K562 (cell line): ENCODE measurements around the gene UFSP2. TPM values are rescaled to one million over a fixed set of nuclear protein-coding genes. Genes with fewer than 3 reads are reported as not detected.

Source experiments
- EP400 ChIP-seq: fragments of 450-650 bp; IDR thresholded peaks from 2 replicates; pipeline ENCODE4 v1.6.1; 2017; ENCODE audit warnings: antibody characterized with exemption, mild to moderate bottlenecking, moderate library complexity
- GATA2 ChIP-seq: sonication (generic); formaldehyde crosslinking; IDR thresholded peaks from 2 replicates; pipeline ENCODE4 v1.4.0; 2020; ENCODE audit warnings: mild to moderate bottlenecking, missing genetic modification reagents
- GATAD2A ChIP-seq: fragments of 450-650 bp; IDR thresholded peaks from 2 replicates; pipeline ENCODE4 v1.6.1; 2017
- MTA3 ChIP-seq: fragments of 450-650 bp; formaldehyde crosslinking; IDR thresholded peaks from 2 replicates; pipeline ENCODE4 v1.6.1; 2017; ENCODE audit warnings: mild to moderate bottlenecking, borderline replicate concordance
- NONO ChIP-seq, 2 experiments: fragments of 200-400 bp in 1 of 2; fragments of 450-650 bp in 1 of 2; formaldehyde crosslinking in 1 of 2; IDR thresholded peaks; 2 replicates each; pipeline ENCODE4 v1.6.1; 2017; ENCODE audit warnings: low read depth in 2 of 2, mild to moderate bottlenecking in 2 of 2, moderate library complexity in 2 of 2, low read length in 1 of 2
- PCBP2 ChIP-seq: fragments of 200-400 bp; formaldehyde crosslinking; IDR thresholded peaks from 2 replicates; pipeline ENCODE4 v1.6.1; 2018; ENCODE audit warnings: low read length, low read depth, mild to moderate bottlenecking, moderate library complexity; ENCODE audit not compliant: poor library complexity, severe bottlenecking
- SMAD4 ChIP-seq: fragments of 250-450 bp; sonication (Bioruptor Pico); conservative IDR thresholded peaks from 2 replicates; pipeline ENCODE4 v1.8.0; 2021; ENCODE audit warnings: inconsistent platforms, mild to moderate bottlenecking, moderate library complexity
- TARDBP ChIP-seq: fragments of 450-650 bp; IDR thresholded peaks from 2 replicates; pipeline ENCODE4 v1.6.1; 2016
- ZFP36 ChIP-seq: fragments of 150-350 bp; IDR thresholded peaks from 2 replicates; pipeline ENCODE4 v1.6.1; 2018; ENCODE audit warnings: low read length, low read depth; ENCODE audit not compliant: partially characterized antibody
- ZNF239 ChIP-seq: fragments of 250-450 bp; sonication (Bioruptor Pico); IDR thresholded peaks from 2 replicates; pipeline ENCODE4 v1.4.0; 2020; ENCODE audit warnings: mild to moderate bottlenecking
- ZNF507 ChIP-seq: conservative IDR thresholded peaks from 2 replicates; pipeline ENCODE4 v1.6.1; 2017; ENCODE audit warnings: missing genetic modification characterization, missing compliant biosample characterization
- polyA plus RNA-seq, 8 experiments: library from polyadenylated mRNA; depleted of rRNA in 4 of 8; stranded (reverse) in 5 of 8; unstranded in 3 of 8; fragments of >200 nt; fragmentation: Nextera tagmentation in 2 of 8; fragmentation: Illumina TruSeq in 1 of 8; extraction: Ambion mirVana in 2 of 8; extraction: Trizol in 1 of 8; gene quantifications; 2 replicates each; pipeline versions ENCODE4 v1.2.1 to v1.2.3, GENCODE V29; 2011 to 2014; ENCODE audit warnings: inconsistent platforms in 1 of 8, missing spikeins in 1 of 8
- total RNA-seq, 7 experiments: library from RNA; depleted of rRNA in 6 of 7; stranded (reverse); fragments of >200 nt in 6 of 7; fragmentation: Illumina TruSeq in 2 of 7; extraction: Trizol in 2 of 7; gene quantifications; 2 replicates each; pipeline versions ENCODE4 v1.2.1 to v1.2.3, GENCODE V29; 2011 to 2021; ENCODE audit warnings: low replicate concordance in 1 of 7
- TF ChIP-seq, protein P1 (sequence below): sonication (generic); IDR thresholded peaks from 2 replicates; pipeline ENCODE4 v1.6.1; 2016
- TF ChIP-seq, protein P2 (sequence below): fragments of 250-450 bp; sonication (Bioruptor Pico); IDR thresholded peaks from 2 replicates; pipeline ENCODE4 v1.4.0; 2020; ENCODE audit warnings: mild to moderate bottlenecking
- TF ChIP-seq, protein P3 (sequence below): sonication (generic); formaldehyde crosslinking; IDR thresholded peaks from 2 replicates; pipeline ENCODE4 v1.8.0; 2022; ENCODE audit warnings: mild to moderate bottlenecking, missing genetic modification reagents
- TF ChIP-seq, protein P4 (sequence below), 2 experiments: IDR thresholded peaks; 2 replicates each; pipeline ENCODE4 v1.6.1; 2011; ENCODE audit warnings: borderline replicate concordance in 1 of 2, control low read depth in 1 of 2, low read depth in 1 of 2, low read length in 1 of 2, mild to moderate bottlenecking in 1 of 2, mixed read lengths in 1 of 2, moderate library complexity in 1 of 2; ENCODE audit not compliant: insufficient read depth in 1 of 2, insufficient read length in 1 of 2, poor library complexity in 1 of 2, severe bottlenecking in 1 of 2; ENCODE audit errors: extremely low read depth in 1 of 2
- TF ChIP-seq, protein P5 (sequence below), 2 experiments: fragments of 450-650 bp in 1 of 2; sonication (generic) in 1 of 2; formaldehyde crosslinking; conservative IDR thresholded peaks; 2 replicates each; pipeline versions ENCODE4 v1.4.0 to v1.8.1; 2020 to 2022; ENCODE audit warnings: mild to moderate bottlenecking in 1 of 2, missing genetic modification reagents in 1 of 2
- TF ChIP-seq, protein P6 (sequence below): fragments of 450-650 bp; IDR thresholded peaks from 2 replicates; pipeline ENCODE4 v1.7.1; 2018; ENCODE audit warnings: mild to moderate bottlenecking, low read depth; ENCODE audit not compliant: partially characterized antibody

UFSP2 gene
- total and polyA plus RNA-seq, 9 of the 15 experiments (the other 6 are each of a cell fraction or from before 2014, with no cell fraction given), result 20.1 to 55.8 (median 26.6) TPM

DNA sequence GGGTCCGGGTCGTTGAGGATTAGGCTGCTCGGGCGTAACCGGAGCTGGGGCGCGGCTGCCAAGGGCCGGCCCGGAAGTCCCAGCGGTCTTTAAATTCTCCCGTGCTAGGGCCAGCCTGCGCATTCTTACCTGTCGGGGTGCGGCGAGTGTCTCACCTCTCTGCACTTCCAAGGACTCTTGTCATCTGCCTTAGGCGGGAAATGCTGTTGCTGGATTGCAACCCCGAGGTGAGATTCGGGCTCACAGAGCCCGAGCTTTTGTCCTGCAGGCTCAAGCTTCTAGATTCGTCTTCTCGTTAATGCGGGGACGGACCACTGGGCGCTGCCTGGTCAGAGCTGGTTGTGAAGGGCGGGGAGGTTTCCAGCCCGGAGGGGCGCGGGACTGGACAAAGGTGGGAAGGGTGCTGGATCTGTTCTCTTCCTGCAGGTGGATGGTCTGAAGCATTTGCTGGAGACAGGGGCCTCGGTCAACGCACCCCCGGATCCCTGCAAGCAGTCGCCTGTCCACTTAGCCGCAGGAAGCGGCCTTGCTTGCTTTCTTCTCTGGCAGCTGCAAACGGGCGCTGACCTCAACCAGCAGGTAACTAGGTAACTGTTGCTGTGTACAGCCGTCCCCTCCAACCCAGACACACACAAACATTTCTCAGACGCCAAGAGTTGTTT lies 28.9 kb downstream of the UFSP2 start, which contains the start of gene ANKRD37 (continued):
- TF ChIP-seq, protein P1, sequence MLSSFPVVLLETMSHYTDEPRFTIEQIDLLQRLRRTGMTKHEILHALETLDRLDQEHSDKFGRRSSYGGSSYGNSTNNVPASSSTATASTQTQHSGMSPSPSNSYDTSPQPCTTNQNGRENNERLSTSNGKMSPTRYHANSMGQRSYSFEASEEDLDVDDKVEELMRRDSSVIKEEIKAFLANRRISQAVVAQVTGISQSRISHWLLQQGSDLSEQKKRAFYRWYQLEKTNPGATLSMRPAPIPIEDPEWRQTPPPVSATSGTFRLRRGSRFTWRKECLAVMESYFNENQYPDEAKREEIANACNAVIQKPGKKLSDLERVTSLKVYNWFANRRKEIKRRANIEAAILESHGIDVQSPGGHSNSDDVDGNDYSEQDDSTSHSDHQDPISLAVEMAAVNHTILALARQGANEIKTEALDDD, result peak; percentile 58; the same call in 1 of the 2 replicates
- TF ChIP-seq, protein P2, sequence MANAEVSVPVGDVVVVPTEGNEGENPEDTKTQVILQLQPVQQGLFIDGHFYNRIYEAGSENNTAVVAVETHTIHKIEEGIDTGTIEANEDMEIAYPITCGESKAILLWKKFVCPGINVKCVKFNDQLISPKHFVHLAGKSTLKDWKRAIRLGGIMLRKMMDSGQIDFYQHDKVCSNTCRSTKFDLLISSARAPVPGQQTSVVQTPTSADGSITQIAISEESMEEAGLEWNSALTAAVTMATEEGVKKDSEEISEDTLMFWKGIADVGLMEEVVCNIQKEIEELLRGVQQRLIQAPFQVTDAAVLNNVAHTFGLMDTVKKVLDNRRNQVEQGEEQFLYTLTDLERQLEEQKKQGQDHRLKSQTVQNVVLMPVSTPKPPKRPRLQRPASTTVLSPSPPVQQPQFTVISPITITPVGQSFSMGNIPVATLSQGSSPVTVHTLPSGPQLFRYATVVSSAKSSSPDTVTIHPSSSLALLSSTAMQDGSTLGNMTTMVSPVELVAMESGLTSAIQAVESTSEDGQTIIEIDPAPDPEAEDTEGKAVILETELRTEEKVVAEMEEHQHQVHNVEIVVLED (CRISPR knock-in tag), result no peak
- TF ChIP-seq ZNF239 (CRISPR knock-in tag) (no peak), PCBP2 (no peak), MTA3 (no peak), ZFP36 (no peak), EP400 (no peak), GATAD2A (no peak), ZNF507 (tag) (no peak), GATA2 (no peak), TARDBP (no peak), SMAD4 (CRISPR knock-in tag) (no peak), NONO (IDR thresholded peaks at IDR 0.05; ENCODE audit: low read depth in 2 of 2, low read length in 1 of 2) (no peak)
- TF ChIP-seq, protein P3, sequence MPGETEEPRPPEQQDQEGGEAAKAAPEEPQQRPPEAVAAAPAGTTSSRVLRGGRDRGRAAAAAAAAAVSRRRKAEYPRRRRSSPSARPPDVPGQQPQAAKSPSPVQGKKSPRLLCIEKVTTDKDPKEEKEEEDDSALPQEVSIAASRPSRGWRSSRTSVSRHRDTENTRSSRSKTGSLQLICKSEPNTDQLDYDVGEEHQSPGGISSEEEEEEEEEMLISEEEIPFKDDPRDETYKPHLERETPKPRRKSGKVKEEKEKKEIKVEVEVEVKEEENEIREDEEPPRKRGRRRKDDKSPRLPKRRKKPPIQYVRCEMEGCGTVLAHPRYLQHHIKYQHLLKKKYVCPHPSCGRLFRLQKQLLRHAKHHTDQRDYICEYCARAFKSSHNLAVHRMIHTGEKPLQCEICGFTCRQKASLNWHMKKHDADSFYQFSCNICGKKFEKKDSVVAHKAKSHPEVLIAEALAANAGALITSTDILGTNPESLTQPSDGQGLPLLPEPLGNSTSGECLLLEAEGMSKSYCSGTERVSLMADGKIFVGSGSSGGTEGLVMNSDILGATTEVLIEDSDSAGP (CRISPR knock-in tag), result no peak
- TF ChIP-seq, protein P4, sequence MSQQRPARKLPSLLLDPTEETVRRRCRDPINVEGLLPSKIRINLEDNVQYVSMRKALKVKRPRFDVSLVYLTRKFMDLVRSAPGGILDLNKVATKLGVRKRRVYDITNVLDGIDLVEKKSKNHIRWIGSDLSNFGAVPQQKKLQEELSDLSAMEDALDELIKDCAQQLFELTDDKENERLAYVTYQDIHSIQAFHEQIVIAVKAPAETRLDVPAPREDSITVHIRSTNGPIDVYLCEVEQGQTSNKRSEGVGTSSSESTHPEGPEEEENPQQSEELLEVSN (IDR thresholded peaks at IDR 0.05; ENCODE audit: borderline replicate concordance in 1 of 2, extremely low read depth in 1 of 2, insufficient read depth in 1 of 2, insufficient read length in 1 of 2, low read depth in 1 of 2, low read length in 1 of 2, poor library complexity in 1 of 2, severe bottlenecking in 1 of 2), result peak in 1 of 2 experiments; percentile 84
- TF ChIP-seq, protein P5, sequence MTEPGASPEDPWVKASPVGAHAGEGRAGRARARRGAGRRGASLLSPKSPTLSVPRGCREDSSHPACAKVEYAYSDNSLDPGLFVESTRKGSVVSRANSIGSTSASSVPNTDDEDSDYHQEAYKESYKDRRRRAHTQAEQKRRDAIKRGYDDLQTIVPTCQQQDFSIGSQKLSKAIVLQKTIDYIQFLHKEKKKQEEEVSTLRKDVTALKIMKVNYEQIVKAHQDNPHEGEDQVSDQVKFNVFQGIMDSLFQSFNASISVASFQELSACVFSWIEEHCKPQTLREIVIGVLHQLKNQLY (CRISPR knock-in tag; conservative IDR thresholded peaks at IDR 0.05), result no peak
- TF ChIP-seq, protein P6, sequence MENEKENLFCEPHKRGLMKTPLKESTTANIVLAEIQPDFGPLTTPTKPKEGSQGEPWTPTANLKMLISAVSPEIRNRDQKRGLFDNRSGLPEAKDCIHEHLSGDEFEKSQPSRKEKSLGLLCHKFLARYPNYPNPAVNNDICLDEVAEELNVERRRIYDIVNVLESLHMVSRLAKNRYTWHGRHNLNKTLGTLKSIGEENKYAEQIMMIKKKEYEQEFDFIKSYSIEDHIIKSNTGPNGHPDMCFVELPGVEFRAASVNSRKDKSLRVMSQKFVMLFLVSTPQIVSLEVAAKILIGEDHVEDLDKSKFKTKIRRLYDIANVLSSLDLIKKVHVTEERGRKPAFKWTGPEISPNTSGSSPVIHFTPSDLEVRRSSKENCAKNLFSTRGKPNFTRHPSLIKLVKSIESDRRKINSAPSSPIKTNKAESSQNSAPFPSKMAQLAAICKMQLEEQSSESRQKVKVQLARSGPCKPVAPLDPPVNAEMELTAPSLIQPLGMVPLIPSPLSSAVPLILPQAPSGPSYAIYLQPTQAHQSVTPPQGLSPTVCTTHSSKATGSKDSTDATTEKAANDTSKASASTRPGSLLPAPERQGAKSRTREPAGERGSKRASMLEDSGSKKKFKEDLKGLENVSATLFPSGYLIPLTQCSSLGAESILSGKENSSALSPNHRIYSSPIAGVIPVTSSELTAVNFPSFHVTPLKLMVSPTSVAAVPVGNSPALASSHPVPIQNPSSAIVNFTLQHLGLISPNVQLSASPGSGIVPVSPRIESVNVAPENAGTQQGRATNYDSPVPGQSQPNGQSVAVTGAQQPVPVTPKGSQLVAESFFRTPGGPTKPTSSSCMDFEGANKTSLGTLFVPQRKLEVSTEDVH, result peak; percentile 27
